PFSK-1 (cell line): Measurements from ENCODE around the gene GOLPH3.

ENCODE experiments used
- POLR2AphosphoS5 ChIP-seq: IDR thresholded peaks from 2 replicates; pipeline ENCODE4 v1.6.1; 2012; ENCODE audit warnings: low read depth, mild to moderate bottlenecking, control low read depth, low read length, moderate library complexity
- SIN3A ChIP-seq: IDR thresholded peaks from 2 replicates; pipeline ENCODE4 v1.6.1; 2012; ENCODE audit warnings: mild to moderate bottlenecking, low read length, moderate library complexity, borderline replicate concordance; ENCODE audit not compliant: insufficient read depth
- TAF1 ChIP-seq: IDR thresholded peaks from 2 replicates; pipeline ENCODE4 v1.6.1; 2012; ENCODE audit warnings: low read length, control low read depth, borderline replicate concordance; ENCODE audit not compliant: insufficient read depth
- TF ChIP-seq, protein P1 (sequence below), 2 experiments: IDR thresholded peaks; 2 replicates each; pipeline versions ENCODE4 v1.6.1 to v1.8.0; 2011 to 2012; ENCODE audit warnings: low read depth in 2 of 2, low read length in 2 of 2, control low read depth in 1 of 2, inconsistent platforms in 1 of 2, mild to moderate bottlenecking in 1 of 2, moderate library complexity in 1 of 2; ENCODE audit not compliant: insufficient read depth in 1 of 2

DNA sequence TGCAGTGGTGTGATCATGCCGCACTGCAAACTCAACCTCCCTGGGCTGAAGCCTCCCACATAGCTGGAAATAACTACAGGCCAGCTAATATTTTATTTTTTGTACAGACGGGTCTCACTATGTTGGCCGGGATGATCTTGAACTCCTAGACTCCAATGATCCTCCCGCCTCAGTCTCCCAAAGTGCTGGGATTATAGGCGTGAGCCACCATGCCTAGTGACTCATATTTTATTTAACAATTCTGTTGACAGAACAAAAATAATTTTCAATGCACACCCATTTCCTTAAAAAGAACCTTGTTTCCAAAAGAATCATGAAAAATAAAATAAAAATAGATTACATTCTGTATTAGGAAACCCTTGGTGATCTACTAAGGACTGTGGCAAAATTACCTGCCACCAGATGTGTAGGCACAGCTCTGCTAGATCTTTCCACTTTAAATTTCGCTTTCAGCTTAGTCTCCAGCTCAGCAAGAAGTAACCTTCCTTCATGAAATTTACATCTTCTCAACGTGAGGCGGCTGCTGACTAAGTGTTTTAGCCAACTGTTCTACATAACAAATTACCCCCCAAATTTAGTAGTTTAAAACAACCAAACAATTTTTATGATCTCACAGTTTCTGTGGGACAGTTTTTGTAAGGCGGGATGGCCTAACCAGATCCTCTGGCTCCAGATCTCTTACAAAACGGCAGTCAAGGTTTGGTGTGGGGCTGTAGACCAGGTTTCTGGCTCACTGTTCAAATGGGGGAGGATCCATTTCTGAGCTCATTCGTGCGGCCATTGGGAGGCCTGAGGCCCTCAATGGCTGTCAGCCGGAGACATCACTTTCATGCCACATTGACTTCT lies 32.6 kb upstream of the GOLPH3 start:
- TF ChIP-seq, protein P1, sequence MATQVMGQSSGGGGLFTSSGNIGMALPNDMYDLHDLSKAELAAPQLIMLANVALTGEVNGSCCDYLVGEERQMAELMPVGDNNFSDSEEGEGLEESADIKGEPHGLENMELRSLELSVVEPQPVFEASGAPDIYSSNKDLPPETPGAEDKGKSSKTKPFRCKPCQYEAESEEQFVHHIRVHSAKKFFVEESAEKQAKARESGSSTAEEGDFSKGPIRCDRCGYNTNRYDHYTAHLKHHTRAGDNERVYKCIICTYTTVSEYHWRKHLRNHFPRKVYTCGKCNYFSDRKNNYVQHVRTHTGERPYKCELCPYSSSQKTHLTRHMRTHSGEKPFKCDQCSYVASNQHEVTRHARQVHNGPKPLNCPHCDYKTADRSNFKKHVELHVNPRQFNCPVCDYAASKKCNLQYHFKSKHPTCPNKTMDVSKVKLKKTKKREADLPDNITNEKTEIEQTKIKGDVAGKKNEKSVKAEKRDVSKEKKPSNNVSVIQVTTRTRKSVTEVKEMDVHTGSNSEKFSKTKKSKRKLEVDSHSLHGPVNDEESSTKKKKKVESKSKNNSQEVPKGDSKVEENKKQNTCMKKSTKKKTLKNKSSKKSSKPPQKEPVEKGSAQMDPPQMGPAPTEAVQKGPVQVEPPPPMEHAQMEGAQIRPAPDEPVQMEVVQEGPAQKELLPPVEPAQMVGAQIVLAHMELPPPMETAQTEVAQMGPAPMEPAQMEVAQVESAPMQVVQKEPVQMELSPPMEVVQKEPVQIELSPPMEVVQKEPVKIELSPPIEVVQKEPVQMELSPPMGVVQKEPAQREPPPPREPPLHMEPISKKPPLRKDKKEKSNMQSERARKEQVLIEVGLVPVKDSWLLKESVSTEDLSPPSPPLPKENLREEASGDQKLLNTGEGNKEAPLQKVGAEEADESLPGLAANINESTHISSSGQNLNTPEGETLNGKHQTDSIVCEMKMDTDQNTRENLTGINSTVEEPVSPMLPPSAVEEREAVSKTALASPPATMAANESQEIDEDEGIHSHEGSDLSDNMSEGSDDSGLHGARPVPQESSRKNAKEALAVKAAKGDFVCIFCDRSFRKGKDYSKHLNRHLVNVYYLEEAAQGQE (IDR thresholded peaks at IDR 0.05; ENCODE audit: insufficient read depth in 1 of 2, low read depth in 2 of 2, low read length in 2 of 2), result no peak
- TF ChIP-seq TAF1 (no peak), POLR2AphosphoS5 (no peak), SIN3A (no peak)
